ENCODE data around the gene ZNF165. TPM values are rescaled to one million over a fixed set of nuclear protein-coding genes. Genes with fewer than 3 reads are reported as not detected.

ZNF165 gene
- total RNA-seq (2022; extraction: Qiagen RNA extraction): 0.74 to 1.1 TPM (median 0.86 TPM) in 5 replicates

GRCh38 chr6:28080381-28080630, at the start of gene ZNF165:
ZNF165 (plus strand) TSS chr6:28080568; CDS start chr6:28085481, 4,913 bp downstream.

DNA sequence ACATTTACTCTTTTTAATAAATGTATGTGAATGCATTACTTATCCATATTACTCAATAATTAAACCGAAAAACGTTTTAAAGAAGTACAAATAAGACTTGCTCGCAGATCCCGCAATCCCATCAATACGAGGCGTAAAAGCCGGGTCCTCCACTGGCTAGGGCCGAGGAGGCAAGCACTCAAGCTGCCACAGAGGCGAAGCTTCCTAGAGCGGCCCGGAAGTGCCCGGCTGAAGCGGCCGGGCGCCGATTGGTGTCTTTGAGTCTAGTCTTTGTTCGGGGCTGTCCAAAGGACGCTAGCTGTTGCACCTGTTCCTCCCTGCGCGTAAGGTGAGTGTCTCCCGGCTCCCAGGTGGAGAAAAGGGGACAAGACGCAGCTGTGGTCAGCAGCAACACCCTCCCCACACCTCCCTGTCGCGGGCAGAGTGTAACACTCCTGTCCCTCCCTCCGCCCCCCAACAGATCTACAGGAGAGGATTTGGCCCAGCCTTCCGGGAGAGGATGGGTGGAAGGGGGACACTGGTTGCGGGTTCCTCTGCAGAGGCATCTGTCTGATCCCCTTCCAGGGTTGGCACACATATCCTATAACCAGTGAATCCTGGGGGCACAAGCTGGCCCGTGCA, 44.1 kb downstream of the ZNF165 start, which contains the start of gene ZSCAN16:
ZSCAN16 (plus strand) TSS at position 260 of the 621 bp plus-strand sequence. CDS start 835 bp downstream, outside the sequence.

Other genes with a start within 250 kb of the ZNF165 start
- not detected in 5 replicates for gene OR2B2, start 168.2 kb upstream of the ZNF165 start, total RNA-seq (2022; extraction: Qiagen RNA extraction)
- 0.15 to 0.31 TPM (median 0.18 TPM) in 3 of 5 replicates, not detected in the others for gene OR2B6, start 123.3 kb upstream of the ZNF165 start, total RNA-seq (2022; extraction: Qiagen RNA extraction)
- gene ZSCAN16, start 44.0 kb downstream of the ZNF165 start, total RNA-seq (2022; extraction: Qiagen RNA extraction): 3.1 to 5.4 TPM (median 4.2 TPM) in 5 replicates
- gene ZKSCAN8, start 61.3 kb downstream of the ZNF165 start, total RNA-seq (2022; extraction: Qiagen RNA extraction): 3.5 to 5.9 TPM (median 5.0 TPM) in 5 replicates
- gene ZSCAN9, start 144.7 kb downstream of the ZNF165 start, total RNA-seq (2022; extraction: Qiagen RNA extraction): 5.8 to 8.3 TPM (median 6.9 TPM) in 5 replicates
- 2.5 to 3.0 TPM (median 2.6 TPM) in 5 replicates for gene ZKSCAN4, start 171.7 kb downstream of the ZNF165 start, total RNA-seq (2022; extraction: Qiagen RNA extraction)
- 0.06 TPM in 1 of 5 replicates, not detected in the others for gene NKAPL, start 178.7 kb downstream of the ZNF165 start, total RNA-seq (2022; extraction: Qiagen RNA extraction)
- gene ZSCAN26, start 186.6 kb downstream of the ZNF165 start, total RNA-seq (2022; extraction: Qiagen RNA extraction): 3.8 to 5.2 TPM (median 5.0 TPM) in 5 replicates
- 4.5 to 5.7 TPM (median 5.1 TPM) in 5 replicates for gene PGBD1, start 201.0 kb downstream of the ZNF165 start, total RNA-seq (2022; extraction: Qiagen RNA extraction)

Data from A549 treated with Hydrocortisone at 1 μM for 4 hours (cell line).